ENCODE results near the gene CARS1.

Gene CARS1

DNA sequence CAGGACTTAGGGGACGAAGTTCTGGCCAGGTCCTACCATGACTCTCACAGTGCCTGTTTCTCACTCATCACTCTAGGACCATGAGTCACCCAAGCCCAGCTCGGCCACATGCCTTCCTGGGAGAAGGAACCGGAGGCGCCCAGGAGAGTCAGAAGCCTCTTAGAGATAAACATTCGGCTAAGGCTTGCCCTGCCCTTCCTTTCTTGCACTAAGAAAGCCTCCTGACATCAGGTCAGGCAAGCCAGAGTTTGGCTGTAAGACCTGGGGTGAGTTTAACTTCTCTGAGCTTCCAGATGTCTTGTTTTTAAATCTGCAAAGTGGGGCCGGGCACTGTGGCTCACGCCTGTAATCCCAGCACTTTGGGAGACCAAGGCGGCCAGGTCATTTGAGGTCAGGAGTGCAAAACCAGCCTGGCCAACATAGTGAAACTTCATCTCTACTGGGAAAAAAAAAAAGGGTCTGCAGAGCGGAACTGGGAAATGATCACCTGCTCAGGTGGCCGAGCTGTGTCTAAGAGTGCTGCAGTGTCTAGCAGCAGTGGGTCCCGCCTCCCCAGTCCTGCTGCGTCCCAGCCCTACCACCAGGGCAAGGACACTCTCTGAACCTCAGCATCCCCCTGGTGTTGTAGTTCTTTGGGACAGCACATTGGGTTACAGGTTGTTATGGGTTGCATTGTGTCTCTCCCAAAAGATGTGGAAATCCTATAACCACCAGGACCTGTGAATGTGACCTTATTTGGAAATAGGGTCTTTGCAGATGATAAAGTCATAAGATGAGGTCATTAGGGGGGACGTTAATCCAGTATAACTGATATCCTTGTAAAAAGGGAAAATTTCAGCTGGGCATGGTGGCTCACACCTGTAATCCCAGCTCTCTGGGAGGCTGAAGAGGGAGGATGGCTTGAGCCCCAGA is 1.8 kb upstream of the CARS1 start:
- DNase-seq = no peak

DNA sequence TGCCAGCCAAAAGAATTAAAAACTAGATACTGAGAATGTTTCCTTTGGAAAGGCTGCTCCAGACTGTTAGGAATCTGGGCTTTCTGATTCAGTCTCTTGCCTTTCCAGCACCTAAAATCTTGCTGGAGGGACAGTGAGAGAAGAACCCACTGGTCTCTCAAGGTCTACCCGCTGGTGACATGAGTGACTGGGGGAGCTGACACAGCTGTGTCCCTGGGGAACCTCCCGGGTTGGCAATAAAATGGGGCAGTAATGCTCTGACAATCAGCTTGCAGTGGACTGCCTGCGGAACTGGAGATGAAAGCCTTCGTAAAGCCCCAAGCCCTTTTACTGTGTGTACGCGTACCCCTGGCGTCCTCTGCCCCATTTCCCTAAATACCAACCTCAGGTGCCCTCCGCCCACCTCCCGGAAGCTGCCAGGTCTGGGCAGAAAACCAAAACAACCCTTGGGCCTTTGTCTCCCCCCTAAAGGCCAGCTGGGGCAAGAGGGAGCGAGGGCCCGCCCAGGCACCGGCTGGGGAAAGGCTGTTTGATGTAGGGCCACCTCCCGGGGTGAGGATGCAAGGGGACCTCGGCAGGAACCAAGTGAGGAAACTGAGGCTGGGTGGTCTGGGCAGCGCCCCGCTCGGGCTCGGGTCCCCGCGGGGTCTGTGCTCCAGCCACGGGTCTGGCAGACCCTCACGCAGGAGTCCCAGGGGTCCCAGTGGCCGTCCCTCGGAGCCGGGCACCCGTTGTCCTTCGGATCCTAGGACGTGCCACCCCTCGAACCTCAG is 741 bp downstream of the CARS1 start:
- no peak for DNase-seq

DNA sequence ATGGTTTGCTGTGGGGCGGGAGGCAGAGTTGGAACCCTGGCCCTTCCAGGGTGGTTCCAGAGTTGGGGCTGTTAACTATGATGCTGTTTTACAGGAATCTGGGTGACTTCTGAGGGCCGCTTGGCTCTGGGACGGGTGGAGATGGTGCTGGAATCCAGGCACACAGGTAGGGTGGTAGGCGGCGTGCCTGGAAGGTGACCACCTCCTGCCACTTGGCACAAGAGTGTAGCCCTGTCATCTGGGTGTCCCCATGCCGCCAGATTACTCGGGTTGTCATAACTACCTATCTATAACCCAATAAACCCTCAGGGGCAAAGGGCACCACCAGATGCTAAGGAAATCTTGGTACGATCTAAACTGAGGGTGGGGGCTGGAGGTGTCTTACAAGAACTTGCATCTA is 1.3 kb downstream of the CARS1 start:
- no peak for DNase-seq

DNA sequence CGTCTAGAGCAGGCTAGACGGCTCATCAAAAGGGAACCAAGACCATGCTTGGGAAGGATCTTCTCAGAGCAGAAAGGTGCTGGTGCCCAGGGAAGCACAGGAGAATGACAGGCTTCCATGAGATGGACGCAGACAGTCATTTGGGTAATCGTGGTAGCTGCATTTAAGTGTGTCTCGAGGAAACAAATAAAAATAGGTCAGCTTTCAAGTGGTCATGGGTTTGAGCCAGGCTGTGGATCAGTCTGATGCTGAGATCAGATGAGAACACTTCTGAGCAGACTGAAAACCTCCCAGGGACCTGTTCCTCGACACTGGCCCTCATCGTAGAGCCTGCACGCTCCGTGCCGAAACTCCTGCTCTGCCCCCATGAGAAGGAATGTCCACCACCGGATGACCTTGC is 4.7 kb downstream of the CARS1 start:
- no peak for DNase-seq

DNA sequence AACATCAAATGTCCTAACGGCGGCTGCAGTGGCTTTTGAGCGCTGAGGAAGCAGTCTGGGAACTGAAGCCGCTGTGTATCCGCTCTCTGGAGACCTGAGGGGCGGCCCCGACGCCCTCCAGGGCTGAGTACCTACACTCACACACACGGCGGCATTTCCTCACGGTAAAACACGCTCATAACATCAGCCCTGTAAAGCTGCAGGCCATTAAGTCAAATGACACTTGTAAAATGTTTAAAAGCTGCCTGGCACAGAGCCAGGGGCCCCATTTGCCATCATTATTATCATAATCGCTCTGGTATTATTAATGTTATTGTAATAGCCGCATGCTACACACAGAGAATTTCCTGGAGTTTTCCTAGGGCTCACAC is 5.1 kb downstream of the CARS1 start:
- no peak for DNase-seq

DNA sequence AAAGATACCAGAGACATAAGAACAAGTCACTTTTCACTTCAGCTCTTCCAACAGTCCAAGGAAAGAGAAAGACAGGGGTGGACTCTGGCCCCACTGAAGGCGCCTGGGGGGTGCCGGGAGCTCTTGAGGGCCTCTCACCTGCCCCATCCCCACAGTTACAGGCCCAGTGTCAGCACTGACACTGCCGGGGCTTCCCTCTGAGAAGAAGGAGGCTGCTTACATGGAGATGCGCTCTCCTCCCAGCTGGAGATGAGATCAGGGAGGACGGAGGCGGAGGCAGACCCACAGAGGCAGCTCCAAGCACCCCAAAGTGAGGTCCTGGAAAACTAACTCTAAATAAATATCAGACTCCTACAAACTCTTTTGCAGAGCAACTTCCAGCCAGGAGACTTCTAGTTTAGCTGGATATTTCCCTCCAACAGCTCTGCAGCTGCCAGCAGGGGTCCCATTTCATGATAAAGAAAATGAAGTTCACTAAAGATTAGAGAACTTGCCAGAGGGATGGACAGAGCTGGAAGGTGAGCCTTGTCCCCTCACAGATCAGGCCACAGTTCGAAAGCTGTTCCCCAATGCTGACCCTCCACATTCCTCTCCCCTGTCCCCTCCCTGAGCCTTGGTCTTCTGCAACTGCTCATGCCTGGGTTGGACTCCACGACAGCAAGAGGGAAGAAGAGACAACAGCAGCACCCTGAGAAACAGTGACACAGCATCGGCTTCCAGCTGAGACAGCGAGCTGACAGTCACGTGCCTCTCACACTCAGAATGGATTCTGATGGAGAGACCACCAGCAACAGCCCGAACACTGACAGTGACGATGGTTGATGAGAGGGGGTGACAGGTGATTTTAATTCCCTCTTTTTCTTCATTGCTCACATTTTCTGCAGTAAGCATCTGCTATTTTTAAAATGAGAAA is 5.8 kb downstream of the CARS1 start:
- DNase-seq = no peak

DNA sequence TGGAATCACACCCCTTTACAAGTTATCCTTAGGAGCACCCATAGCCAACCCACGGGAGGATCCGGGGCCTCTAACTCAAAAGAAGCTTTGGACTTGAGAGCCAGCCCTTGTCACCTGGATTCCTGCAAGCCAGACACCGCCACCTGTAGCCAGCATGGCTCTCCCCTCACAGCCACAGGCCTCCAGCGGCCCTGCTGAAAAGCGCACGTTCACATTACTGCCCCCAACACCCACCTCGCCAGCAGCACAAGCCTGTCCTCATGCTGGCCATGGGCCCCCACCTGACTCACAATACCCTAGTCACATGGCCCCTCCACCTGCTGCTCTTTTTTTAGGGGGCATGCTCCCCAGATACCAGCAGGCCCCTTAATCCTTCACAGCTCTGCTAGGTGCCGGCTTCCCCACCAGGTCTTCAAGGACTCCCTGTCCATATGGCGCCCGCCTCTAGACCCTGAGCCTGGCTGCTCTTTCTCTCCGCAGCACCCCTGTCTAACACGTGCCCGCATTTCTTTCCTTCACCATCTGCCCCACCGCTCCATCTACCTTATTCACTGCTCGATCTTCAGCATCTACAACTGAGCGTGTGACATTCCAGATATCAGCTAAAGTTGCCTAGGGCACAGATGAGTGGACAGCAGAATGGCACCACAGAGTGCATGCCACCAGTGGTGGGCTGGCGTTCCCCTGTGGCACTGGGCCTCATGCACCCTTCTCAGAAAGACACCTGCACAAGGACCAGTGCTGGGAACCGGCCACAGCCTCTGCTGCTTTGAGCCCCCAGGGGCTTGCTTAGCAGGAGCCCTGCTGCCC is 6.6 kb downstream of the CARS1 start:
- no peak for DNase-seq

DNA sequence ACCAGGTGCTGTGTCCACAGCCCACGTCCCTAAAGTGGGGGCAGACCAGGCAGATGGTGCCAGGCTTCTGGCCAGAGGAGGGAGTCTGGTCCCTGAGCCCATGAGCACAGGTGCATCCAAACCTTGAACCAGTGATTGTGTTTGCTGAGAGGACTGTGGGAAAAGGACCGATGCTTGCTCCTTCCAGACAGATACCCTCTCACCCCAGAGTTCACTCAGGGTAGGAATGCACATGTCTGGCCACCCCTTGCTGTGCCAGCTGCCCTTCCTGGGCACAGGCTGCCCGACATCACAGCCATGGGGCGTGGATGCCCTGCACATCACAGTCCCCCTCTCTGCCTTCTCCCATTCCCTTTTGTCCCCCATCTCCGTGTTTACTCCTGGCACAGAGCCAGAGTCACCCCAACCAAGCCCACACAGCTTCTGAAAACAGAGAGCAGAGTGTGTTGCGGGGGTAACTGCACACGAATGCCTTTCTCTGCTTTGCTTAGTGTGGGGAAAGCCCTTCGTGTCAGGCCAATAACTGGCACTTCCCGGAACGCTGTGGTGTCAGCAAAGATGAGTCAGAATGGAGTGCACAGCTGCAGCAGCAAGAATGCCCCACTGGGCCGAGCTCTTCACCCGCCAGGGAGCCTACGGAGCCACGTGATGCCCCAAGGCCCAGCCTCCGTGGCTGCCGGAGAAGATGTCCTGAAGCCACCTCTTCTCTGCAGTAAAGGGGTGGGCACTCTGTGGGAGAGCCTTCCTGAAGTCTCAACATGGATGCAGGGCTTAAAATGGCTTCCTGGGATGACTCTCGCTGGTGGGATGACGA is 7.6 kb downstream of the CARS1 start:
- DNase-seq = no peak

DNA sequence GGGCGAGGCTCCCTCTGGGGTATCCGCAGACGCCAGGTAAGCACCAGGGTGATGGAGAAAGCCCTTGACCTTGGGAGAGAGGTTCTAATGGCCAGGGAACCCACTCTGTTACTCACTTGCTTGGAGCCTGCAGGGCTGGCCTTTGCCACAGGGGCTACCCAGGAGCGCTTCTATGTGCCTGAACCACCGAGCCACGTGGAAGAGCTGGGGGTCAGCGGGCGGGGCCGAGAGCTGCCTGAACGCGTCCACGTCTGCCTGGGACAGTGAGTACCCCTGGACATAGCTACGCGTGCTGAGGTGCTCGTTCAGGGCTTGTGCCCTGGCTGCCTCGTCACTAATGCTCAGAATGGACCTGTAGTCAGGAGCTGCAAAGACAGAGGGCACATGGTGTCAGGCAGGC is 9.6 kb downstream of the CARS1 start:
- DNase-seq = no peak

DNA sequence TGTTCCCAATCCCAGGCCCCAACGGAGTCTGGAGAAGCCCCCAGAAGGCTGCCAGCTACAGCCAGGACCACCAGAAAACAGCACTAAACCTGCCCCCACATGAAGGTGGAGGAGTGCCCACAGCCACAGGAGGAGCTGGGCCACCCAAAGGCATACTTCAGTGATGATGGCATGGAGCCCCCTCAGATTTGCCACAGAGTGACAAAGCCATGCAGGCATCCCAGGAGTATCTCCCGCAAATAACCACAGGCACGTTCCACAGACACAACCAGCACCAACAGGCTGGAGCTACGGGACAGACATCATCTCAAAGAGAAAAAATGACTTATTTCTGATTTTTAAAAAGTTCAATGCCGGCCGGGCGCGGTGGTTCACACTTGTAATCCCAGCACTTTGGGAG is 10.6 kb downstream of the CARS1 start:
- no peak for DNase-seq

DNA sequence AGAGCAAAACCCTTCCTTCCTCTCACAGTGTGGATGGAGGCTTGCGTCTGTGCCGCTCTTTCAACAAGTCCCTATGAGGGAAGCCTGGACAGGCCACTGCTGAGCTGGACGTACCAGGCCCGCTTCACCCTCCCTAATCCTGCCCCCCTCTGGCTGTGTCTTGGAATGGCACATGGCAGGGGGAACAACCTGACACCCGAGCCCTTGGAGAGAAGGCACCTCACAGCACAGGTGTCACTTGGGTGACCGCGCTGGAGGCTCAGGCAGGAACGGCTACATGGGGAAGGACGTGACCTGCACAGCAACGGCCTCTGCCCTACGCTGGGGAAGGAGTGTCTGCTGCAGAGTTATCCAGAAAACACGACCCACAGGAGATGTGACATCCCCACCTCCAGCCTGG is 11.0 kb downstream of the CARS1 start:
- DNase-seq = no peak

DNA sequence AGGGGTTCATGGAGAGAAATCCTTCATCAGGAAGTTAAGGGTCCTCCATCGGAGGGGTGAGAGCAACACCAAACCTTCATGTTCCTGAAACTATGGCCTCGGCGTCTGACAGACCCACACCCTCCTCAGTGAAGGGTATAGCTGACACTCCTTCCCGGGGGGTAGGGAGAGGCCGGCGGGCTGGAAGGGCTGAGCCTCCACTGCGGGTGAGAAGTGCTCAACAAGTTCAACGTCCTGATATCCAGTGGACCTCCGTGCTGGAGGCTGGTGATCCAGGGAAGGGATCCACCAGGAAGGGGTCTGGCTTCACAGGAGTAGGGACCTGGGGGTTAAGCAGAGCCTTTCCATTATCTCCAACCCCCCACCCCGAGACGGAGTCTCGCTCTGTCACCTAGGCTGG is 12.3 kb downstream of the CARS1 start:
- DNase-seq = no peak

DNA sequence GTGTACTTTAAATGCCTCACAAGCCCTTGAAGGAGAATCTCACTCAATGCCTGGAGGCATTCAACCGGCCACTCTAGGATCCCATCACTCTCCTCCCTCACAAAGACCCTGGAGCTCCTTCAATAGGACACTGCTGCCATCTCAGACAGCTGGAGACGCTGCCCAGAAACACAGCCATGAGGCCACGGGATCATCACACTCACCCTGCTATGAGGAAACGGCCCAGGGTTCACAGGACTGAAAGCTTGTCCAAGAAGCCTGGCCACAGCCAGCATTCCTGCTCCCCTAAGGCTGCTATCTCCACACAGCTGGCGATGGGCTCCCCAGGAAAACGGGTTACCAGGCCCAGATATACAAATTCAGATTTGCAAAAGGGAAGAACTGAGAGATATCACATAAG is 13.2 kb downstream of the CARS1 start:
- DNase-seq = no peak

DNA sequence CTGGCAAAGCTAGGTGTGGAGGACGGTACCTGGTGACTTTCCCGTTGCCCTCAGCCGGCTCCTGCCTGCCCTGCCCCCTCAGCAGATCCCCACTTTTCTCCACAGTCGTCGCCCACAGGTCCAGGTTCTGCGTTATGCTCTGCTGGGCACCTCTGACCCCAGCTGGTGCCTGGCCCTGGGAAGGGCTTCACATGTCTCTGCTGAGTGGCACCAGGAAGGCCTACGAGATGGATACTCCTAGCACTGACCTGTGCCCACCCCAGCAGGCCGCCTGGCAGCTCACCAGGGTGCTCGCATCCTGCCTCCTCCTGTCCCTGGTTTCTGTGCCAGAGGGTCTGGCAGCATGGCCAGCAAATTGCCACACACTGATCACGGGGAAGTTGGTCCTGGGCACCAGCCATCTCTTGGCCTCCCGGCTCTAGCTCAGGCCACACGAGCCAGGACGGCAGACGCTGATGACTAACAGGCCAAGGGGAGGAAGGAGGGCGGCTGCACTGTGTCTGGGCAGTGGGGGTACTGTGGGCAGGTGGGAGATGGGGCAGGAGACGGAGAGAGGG is 13.8 kb downstream of the CARS1 start:
- DNase-seq = no peak

DNA sequence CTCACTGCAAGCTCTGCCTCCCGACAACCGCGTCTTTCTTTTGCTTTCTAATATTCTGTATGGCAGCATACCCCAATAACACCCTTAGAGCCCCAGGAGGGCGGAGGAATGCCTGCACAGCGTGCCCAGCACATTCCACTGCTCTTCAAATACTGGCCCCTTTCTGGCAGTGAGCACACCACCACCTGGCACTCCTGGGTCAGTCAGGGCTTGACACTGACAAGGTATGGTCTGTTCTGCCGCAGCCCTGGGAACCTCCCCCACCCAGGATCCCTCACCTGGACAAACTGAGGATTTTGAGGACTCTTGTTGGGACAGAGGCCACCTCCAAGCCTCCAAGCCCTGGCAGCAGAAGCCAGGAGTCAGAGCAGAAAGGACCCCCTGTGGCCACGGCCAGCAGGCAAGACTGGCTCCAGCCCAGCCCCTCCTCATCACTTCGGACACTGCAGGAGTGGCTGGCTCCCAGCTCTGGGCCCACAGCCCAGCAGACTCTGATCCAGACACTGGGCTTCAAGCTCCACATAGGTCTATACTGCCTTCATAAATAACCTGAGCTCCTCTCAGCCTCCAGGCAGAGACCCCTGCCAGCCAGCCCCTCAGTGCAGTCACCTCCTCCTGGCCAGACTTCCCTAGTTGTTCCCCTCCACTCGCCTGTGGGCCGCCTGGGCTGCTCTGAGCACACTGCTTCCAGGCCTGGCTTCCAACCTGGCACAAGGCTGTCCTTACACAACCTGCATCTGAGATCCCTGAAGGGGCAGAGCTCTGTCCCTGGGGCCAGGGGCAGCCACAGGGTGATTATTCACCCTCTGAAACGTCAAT is 14.5 kb downstream of the CARS1 start:
- peak; percentile 60 for DNase-seq

DNA sequence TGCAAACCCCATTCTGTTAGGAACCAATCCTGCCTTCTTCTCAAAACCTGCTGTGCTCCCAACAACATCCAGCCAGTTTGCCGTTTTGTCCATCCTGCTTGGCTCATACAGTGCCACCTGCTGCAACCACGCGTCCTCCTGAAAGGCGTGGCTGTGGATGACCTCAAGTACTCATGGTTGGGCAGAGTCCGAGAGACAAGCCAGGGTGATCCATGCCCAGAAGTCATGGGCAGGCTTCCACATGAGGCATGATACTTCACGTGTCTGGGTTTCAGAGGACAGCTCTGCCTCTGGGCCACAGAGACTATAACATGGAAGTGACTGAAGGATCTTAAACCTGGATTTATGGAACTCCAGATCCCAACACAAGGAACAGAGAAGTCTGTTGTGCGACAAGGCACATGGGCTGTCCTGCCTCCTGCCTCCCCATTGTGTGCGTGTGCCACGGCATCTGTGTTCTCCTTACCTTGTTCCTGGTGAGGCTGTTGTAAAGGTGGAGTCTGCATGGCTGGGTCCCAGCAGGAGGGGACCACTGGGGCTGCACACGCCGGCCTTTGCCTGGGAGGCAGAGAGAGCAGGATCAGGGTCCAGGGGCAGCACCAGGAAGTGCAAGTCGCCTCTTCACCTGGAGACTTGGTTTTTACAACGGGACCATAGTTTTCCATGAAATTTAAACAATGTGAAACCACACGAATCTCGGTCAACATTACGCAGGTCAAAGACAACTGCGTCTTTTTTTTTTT is 15.4 kb downstream of the CARS1 start:
- DNase-seq = no peak

DNA sequence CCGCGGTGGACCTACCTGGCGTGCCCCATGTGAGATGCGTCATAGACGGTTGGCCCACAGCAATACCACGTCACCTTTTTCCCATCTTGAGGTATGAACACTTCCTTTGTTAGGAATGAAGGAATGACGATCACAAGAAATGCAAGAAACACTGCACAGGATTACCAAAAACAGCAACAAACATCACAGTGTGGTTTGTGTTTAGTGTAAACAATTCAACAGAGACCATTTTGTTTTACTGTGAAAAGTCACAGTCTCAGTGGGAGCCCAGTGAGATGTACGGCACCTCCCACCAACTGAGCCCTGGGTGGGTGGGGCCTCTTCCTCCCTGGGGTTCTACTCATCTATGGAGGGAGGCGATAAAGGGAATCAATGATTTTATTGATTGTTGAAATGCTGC is 16.3 kb downstream of the CARS1 start:
- DNase-seq = no peak

DNA sequence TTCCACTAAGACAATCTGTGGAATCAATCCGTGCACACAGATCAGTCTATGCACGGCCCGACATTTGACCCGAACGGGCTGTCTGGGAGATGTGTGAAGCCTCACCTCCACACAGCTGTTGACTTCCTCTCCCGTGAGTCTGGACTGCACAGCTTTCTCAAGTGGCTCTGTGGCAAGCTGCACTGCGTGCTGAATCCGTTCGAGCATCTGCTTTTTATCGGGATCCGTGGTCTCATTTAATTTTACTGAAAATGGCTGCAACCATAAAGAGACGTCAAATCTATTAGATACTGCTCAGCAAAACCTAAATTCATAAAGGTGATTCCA is 19.3 kb downstream of the CARS1 start:
- DNase-seq = no peak
